Measurements from ENCODE around the gene EIF2S3. TPM values are rescaled to one million over a fixed set of nuclear protein-coding genes. Genes with fewer than 3 reads are reported as not detected.
A peak's percentile ranks its signal among the peaks of the same experiment; 100 is the strongest.

The EIF2S3 gene
- total and polyA plus RNA-seq, 2 of the 4 experiments (the other 2 are of a cell fraction): 97.9 to 416 TPM

DNA sequence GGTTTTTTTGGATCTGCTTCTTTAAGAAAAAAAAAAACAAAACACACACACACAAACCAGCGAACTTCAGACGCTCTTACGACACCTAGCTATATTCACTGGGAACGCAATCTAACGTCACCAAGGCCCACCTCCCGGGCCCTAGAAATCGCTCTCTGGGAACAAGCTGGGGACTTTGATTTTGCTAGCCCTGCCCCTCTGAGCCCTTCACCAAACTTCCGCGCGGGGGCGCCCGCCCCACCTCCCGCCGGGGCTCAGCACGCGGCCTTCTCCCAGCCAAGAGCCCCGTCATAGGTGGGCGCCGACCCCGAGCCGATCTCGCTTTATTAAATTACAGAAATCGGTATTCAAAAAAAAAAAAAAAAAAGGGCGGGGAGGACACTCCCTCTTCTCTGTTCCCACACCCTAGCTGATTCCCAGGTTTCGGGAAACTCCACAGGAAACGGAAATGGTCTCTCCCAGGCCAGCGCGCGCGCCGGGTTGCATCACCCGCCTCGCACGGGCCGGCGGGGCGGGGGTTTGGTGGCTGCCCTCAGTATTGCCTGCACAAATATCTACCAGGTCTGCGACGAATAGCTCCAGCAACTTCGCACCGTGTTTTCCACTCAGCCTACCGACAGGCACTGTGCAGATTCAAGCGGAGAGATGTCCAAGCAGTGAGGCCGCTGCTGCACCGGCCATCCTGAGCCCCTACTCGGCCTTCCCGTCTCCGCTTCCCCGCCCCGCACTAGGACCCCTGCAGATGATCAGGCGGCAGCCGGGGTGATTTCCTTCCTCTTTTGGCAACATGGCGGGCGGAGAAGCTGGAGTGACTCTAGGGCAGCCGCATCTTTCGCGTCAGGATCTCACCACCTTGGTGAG, at the start of gene EIF2S3 (continued):
- TF ChIP-seq CTCF (conservative IDR thresholded peaks at IDR 0.05; ENCODE audit: low read depth, low read length) (peak; percentile 73), MAFK (IDR thresholded peaks at IDR 0.05; ENCODE audit: low read depth, low read length) (no peak), USF2 (IDR thresholded peaks at IDR 0.05; ENCODE audit: low read depth, low read length) (no peak), BHLHE40 (IDR thresholded peaks at IDR 0.05; ENCODE audit: low read depth, low read length) (peak; percentile 98)
